Thymus (tissue), 11 donors: ENCODE results near the gene CDH22. TPM values are rescaled to one million over a fixed set of nuclear protein-coding genes. Genes with fewer than 3 reads are reported as not detected.

ENCODE experiments used
- DNase-seq, 9 donors: peaks; one replicate each; pipeline ENCODE4 v3.0.0-alpha.2; 2013; ENCODE audit warnings: low spot score in 9 of 9, low read depth in 6 of 9, missing footprints in 1 of 9
- H3K27ac ChIP-seq, 2 donors: one replicate each; pipeline ENCODE4 v1.5.1; 2013; ENCODE audit warnings: control low read depth in 1 of 2, low read depth in 1 of 2, low read length in 1 of 2, mild to moderate bottlenecking in 1 of 2, moderate library complexity in 1 of 2
- H3K27me3 ChIP-seq, 2 donors: one replicate each; pipeline ENCODE4 v1.5.1; 2013; ENCODE audit warnings: low read length in 1 of 2; ENCODE audit not compliant: control insufficient read depth in 2 of 2, insufficient read depth in 1 of 2
- H3K36me3 ChIP-seq, 2 donors: one replicate each; pipeline ENCODE4 v1.5.1; 2013; ENCODE audit warnings: low read length in 1 of 2, mild to moderate bottlenecking in 1 of 2, moderate library complexity in 1 of 2; ENCODE audit not compliant: control insufficient read depth in 2 of 2, insufficient read depth in 2 of 2
- H3K4me1 ChIP-seq, 2 donors: one replicate each; pipeline ENCODE4 v1.5.1; 2013; ENCODE audit warnings: low read length in 2 of 2; ENCODE audit not compliant: control insufficient read depth in 2 of 2, insufficient read depth in 2 of 2
- H3K4me3 ChIP-seq, 2 donors: one replicate each; pipeline ENCODE4 v1.5.1; 2013; ENCODE audit warnings: low read length in 2 of 2, control low read depth in 1 of 2, mild to moderate bottlenecking in 1 of 2
- H3K9me3 ChIP-seq, 2 donors: one replicate each; pipeline ENCODE4 v1.5.1; 2013; ENCODE audit warnings: low read length in 1 of 2, mild to moderate bottlenecking in 1 of 2; ENCODE audit not compliant: control insufficient read depth in 2 of 2, insufficient read depth in 1 of 2
- WGBS: extraction: QIAGEN DNeasy Blood & Tissue Kit; methylation state at CpG from one replicate; pipeline ENCODE4 v1.1.7; 2013; 5-methylcytosine and 5-hydroxymethylcytosine counted together
- polyA plus RNA-seq: library from polyadenylated mRNA; stranded (reverse); fragments of 200-250 nt; gene quantifications from one replicate; pipeline ENCODE4 v1.2.3, GENCODE V29; 2013
- total RNA-seq: library from RNA; stranded (reverse); fragments of 120-200 nt; gene quantifications from one replicate; pipeline ENCODE4 v1.2.4, GENCODE V29; 2013
- donor health status: healthy.

Gene CDH22
- total and polyA plus RNA-seq, 2 donors = 0.05 to 0.11 TPM

- Histone ChIP-seq H3K27me3 (peaks cover 11 to 49% of the 10 kb centered on the region in 2 donors), H3K9me3 (no peaks in the 10 kb centered on the region), H3K4me1 (no peaks in the 10 kb centered on the region), H3K36me3 (no peaks in the 10 kb centered on the region), H3K4me3 (no peak overlapping the region), H3K27ac (no peak overlapping the region)
- no peak for DNase-seq
- 28% methylated on average over 25 of the region's 25 CpGs for WGBS
These were observed 134.4 kb downstream of the CDH22 start for GRCh38 chr20:46173652-46174468.

GRCh38 chr20:46172961-46173536 is 135.2 kb downstream of the CDH22 start:
- WGBS = 84% methylated on average over 3 of the region's 3 CpGs
- Histone ChIP-seq H3K4me3 (no peak overlapping the region), H3K9me3 (no peaks in the 10 kb centered on the region), H3K36me3 (no peaks in the 10 kb centered on the region), H3K27ac (no peak overlapping the region), H3K4me1 (no peaks in the 10 kb centered on the region), H3K27me3 (peaks cover 11 to 49% of the 10 kb centered on the region in 2 donors)
- no peak for DNase-seq

GRCh38 chr20:46172455-46172854 is 135.8 kb downstream of the CDH22 start:
- whole genome bisulfite sequencing = 55% methylated on average over 6 of the region's 6 CpGs

GRCh38 chr20:46171909-46172308 is 136.4 kb downstream of the CDH22 start:
- 72% methylated on average over 5 of the region's 5 CpGs for WGBS
- H3K27ac ChIP-seq = no peak overlapping the region
- H3K4me1 ChIP-seq = no peaks in the 10 kb centered on the region
- H3K9me3 ChIP-seq = no peaks in the 10 kb centered on the region
- H3K27me3 ChIP-seq = peaks cover 11 to 48% of the 10 kb centered on the region in 2 donors
- DNase-seq = no peak
- no peaks in the 10 kb centered on the region for H3K36me3 ChIP-seq
- no peak overlapping the region for H3K4me3 ChIP-seq

More at GRCh38 chr20:46172455-46172854, 135.8 kb downstream of the CDH22 start:
- Histone ChIP-seq H3K27me3 (peaks cover 11 to 49% of the 10 kb centered on the region in 2 donors), H3K27ac (no peak overlapping the region), H3K4me3 (no peak overlapping the region), H3K36me3 (no peaks in the 10 kb centered on the region), H3K9me3 (no peaks in the 10 kb centered on the region), H3K4me1 (no peaks in the 10 kb centered on the region)
- no peak for DNase-seq

- Histone ChIP-seq H3K9me3 (no peaks in the 10 kb centered on the region), H3K27me3 (peaks cover 11 to 44% of the 10 kb centered on the region in 2 donors), H3K4me3 (no peak overlapping the region), H3K4me1 (no peaks in the 10 kb centered on the region), H3K36me3 (no peaks in the 10 kb centered on the region), H3K27ac (no peak overlapping the region)
- DNase-seq = no peak
- 90% methylated on average over 2 of the region's 2 CpGs for WGBS
These were observed 136.8 kb downstream of the CDH22 start for GRCh38 chr20:46171476-46171875.

- DNase-seq = no peak
- H3K4me1 ChIP-seq = no peaks in the 10 kb centered on the region
- peaks cover 11 to 27% of the 10 kb centered on the region in 2 donors for H3K27me3 ChIP-seq
- H3K4me3 ChIP-seq = no peak overlapping the region
- no peaks in the 10 kb centered on the region for H3K9me3 ChIP-seq
- 82% methylated on average over 13 of the region's 13 CpGs for WGBS
- H3K27ac ChIP-seq = no peak overlapping the region
- H3K36me3 ChIP-seq = no peaks in the 10 kb centered on the region
These were observed 138.8 kb downstream of the CDH22 start for GRCh38 chr20:46169245-46170171.

- Histone ChIP-seq H3K27ac (no peak overlapping the region), H3K4me3 (no peak overlapping the region), H3K27me3 (peaks cover 2 to 16% of the 10 kb centered on the region in 2 donors), H3K9me3 (no peaks in the 10 kb centered on the region), H3K36me3 (no peaks in the 10 kb centered on the region), H3K4me1 (no peaks in the 10 kb centered on the region)
- no peak for DNase-seq
- 75% methylated on average over 8 of the region's 8 CpGs for WGBS
These were observed 139.9 kb downstream of the CDH22 start for GRCh38 chr20:46168438-46168837.

- DNase-seq = no peak
- no peak overlapping the region for H3K4me3 ChIP-seq
- no peak overlapping the region for H3K27ac ChIP-seq
- no peaks in the 10 kb centered on the region for H3K4me1 ChIP-seq
- no peaks in the 10 kb centered on the region for H3K9me3 ChIP-seq
- no peaks in the 10 kb centered on the region for H3K36me3 ChIP-seq
- H3K27me3 ChIP-seq = peaks cover 0 to 3% of the 10 kb centered on the region in 2 donors
These were observed 141.2 kb downstream of the CDH22 start for GRCh38 chr20:46167080-46167479.

- DNase-seq = no peak
- WGBS = 81% methylated on average over 7 of the region's 7 CpGs
- no peaks in the 10 kb centered on the region for H3K9me3 ChIP-seq
- no peaks in the 10 kb centered on the region for H3K36me3 ChIP-seq
- no peak overlapping the region for H3K4me3 ChIP-seq
- no peak overlapping the region for H3K27ac ChIP-seq
- no peaks in the 10 kb centered on the region for H3K4me1 ChIP-seq
- H3K27me3 ChIP-seq = no peaks in the 10 kb centered on the region
These were observed 144.0 kb downstream of the CDH22 start for GRCh38 chr20:46164254-46164653.
